ENCODE results near the gene ABI1. TPM values are rescaled to one million over a fixed set of nuclear protein-coding genes. Genes with fewer than 3 reads are reported as not detected.

The ABI1 gene
- total and polyA plus RNA-seq, 2 of the 13 experiments (the other 11 are each of a cell fraction or from before 2014, with no cell fraction given): 20.9 to 22.9 TPM

DNA sequence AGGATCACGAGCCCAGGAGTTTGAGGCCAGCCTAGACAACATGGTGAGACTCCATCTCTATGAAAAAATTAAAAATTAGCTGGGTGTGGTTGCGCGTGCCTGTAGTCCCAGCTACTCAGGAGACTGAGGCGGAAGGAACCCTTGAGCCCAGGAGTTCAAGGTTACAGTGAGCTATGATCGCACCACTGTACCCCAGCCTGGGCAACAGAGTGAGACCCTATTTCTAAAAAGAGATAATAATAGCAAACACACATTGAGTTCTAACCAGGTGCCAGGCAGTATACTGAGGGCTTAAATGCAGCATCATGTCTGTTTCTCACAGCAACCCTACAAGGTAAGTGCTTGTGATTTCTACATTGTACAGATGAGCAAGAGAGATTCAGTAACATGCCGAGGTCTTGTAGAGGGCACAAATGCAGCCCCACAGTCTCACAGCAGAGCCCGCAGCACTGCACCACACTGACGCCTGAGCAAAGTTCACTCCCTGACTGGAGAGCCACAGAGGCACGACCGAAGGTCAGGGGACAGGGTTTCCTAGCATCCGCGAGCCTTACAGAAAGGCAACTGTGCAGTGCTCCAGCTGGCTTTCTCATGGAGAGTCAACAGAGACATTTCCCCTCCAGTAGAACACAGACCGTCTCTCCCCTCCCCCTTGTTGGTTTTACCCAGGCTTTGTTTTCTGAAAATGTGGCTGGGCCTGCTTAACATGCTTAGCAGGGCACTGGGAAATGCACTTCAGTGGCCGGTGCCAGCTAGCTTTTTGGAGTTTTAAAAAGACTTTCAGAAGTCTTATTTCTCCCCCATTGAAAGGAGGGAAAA lies 126.8 kb downstream of the ABI1 start (continued):
- TF ChIP-seq YEATS4 (CRISPR knock-in tag; IDR thresholded peaks at IDR 0.05; ENCODE audit: borderline replicate concordance): no peak; the same call in 1 of the 2 replicates
- TF ChIP-seq ATF7 (IDR thresholded peaks at IDR 0.05): no peak
- TF ChIP-seq ATF7 (CRISPR knock-in tag; IDR thresholded peaks at IDR 0.05): no peak
- peak; percentile 63; the same call in 1 of the 2 replicates for TF ChIP-seq ZBTB7B (CRISPR knock-in tag; IDR thresholded peaks at IDR 0.05)
- TF ChIP-seq HCFC1 (IDR thresholded peaks at IDR 0.05; ENCODE audit: low read depth, low read length): 0 out of 2 replicates have a peak, but pooled peaks have one; percentile 15
- no peak for TF ChIP-seq ZFYVE20 (CRISPR knock-in tag; IDR thresholded peaks at IDR 0.05; ENCODE audit: borderline replicate concordance, low read depth)
- TF ChIP-seq HOXA9 (CRISPR knock-in tag; IDR thresholded peaks at IDR 0.05; ENCODE audit: borderline replicate concordance): no peak
- no peak for TF ChIP-seq ZNF138 (CRISPR knock-in tag; IDR thresholded peaks at IDR 0.05; ENCODE audit: low read depth)
- TF ChIP-seq ZNF678 (CRISPR knock-in tag; IDR thresholded peaks at IDR 0.05): no peak
- TF ChIP-seq ZFAT (CRISPR knock-in tag; conservative IDR thresholded peaks at IDR 0.05): no peak
- TF ChIP-seq, protein P1, sequence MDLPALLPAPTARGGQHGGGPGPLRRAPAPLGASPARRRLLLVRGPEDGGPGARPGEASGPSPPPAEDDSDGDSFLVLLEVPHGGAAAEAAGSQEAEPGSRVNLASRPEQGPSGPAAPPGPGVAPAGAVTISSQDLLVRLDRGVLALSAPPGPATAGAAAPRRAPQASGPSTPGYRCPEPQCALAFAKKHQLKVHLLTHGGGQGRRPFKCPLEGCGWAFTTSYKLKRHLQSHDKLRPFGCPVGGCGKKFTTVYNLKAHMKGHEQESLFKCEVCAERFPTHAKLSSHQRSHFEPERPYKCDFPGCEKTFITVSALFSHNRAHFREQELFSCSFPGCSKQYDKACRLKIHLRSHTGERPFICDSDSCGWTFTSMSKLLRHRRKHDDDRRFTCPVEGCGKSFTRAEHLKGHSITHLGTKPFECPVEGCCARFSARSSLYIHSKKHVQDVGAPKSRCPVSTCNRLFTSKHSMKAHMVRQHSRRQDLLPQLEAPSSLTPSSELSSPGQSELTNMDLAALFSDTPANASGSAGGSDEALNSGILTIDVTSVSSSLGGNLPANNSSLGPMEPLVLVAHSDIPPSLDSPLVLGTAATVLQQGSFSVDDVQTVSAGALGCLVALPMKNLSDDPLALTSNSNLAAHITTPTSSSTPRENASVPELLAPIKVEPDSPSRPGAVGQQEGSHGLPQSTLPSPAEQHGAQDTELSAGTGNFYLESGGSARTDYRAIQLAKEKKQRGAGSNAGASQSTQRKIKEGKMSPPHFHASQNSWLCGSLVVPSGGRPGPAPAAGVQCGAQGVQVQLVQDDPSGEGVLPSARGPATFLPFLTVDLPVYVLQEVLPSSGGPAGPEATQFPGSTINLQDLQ (CRISPR knock-in tag; IDR thresholded peaks at IDR 0.05): no peak
- peak; percentile 60; the same call in 1 of the 2 replicates for TF ChIP-seq SNAPC2 (CRISPR knock-in tag; IDR thresholded peaks at IDR 0.05)
- TF ChIP-seq, protein P2, sequence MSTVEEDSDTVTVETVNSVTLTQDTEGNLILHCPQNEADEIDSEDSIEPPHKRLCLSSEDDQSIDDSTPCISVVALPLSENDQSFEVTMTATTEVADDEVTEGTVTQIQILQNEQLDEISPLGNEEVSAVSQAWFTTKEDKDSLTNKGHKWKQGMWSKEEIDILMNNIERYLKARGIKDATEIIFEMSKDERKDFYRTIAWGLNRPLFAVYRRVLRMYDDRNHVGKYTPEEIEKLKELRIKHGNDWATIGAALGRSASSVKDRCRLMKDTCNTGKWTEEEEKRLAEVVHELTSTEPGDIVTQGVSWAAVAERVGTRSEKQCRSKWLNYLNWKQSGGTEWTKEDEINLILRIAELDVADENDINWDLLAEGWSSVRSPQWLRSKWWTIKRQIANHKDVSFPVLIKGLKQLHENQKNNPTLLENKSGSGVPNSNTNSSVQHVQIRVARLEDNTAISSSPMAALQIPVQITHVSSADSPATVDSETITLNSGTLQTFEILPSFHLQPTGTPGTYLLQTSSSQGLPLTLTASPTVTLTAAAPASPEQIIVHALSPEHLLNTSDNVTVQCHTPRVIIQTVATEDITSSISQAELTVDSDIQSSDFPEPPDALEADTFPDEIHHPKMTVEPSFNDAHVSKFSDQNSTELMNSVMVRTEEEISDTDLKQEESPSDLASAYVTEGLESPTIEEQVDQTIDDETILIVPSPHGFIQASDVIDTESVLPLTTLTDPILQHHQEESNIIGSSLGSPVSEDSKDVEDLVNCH (CRISPR knock-in tag; IDR thresholded peaks at IDR 0.05): no peak
- TF ChIP-seq, protein P3, sequence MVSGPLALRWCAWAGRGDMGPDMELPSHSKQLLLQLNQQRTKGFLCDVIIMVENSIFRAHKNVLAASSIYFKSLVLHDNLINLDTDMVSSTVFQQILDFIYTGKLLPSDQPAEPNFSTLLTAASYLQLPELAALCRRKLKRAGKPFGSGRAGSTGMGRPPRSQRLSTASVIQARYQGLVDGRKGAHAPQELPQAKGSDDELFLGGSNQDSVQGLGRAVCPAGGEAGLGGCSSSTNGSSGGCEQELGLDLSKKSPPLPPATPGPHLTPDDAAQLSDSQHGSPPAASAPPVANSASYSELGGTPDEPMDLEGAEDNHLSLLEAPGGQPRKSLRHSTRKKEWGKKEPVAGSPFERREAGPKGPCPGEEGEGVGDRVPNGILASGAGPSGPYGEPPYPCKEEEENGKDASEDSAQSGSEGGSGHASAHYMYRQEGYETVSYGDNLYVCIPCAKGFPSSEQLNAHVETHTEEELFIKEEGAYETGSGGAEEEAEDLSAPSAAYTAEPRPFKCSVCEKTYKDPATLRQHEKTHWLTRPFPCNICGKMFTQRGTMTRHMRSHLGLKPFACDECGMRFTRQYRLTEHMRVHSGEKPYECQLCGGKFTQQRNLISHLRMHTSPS (CRISPR knock-in tag; IDR thresholded peaks at IDR 0.05; ENCODE audit: low read depth): peak; percentile 53
- no peak for TF ChIP-seq SAFB2 (CRISPR knock-in tag; IDR thresholded peaks at IDR 0.05; ENCODE audit: borderline replicate concordance, low read depth)
- TF ChIP-seq ZNF570 (CRISPR knock-in tag; IDR thresholded peaks at IDR 0.05; ENCODE audit: borderline replicate concordance): no peak
- no peak for TF ChIP-seq NBN (conservative IDR thresholded peaks at IDR 0.05)
- TF ChIP-seq, protein P4, sequence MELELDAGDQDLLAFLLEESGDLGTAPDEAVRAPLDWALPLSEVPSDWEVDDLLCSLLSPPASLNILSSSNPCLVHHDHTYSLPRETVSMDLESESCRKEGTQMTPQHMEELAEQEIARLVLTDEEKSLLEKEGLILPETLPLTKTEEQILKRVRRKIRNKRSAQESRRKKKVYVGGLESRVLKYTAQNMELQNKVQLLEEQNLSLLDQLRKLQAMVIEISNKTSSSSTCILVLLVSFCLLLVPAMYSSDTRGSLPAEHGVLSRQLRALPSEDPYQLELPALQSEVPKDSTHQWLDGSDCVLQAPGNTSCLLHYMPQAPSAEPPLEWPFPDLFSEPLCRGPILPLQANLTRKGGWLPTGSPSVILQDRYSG (CRISPR knock-in tag; IDR thresholded peaks at IDR 0.05): no peak
- TF ChIP-seq FOXA3 (CRISPR knock-in tag; IDR thresholded peaks at IDR 0.05): peak; percentile 91
- peak; percentile 87 for TF ChIP-seq IRF2 (CRISPR knock-in tag; IDR thresholded peaks at IDR 0.05)
- TF ChIP-seq ZNF34 (CRISPR knock-in tag; IDR thresholded peaks at IDR 0.05; ENCODE audit: borderline replicate concordance): no peak
- TF ChIP-seq HMG20B (CRISPR knock-in tag; conservative IDR thresholded peaks at IDR 0.05): 0 out of 2 replicates have a peak, but pooled peaks have one; percentile 12
- TF ChIP-seq ZNF326 (CRISPR knock-in tag; IDR thresholded peaks at IDR 0.05; ENCODE audit: borderline replicate concordance): no peak
